ENCODE measurements around the gene FBXO31. TPM values are rescaled to one million over a fixed set of nuclear protein-coding genes. Genes with fewer than 3 reads are reported as not detected.

The FBXO31 gene
- total and polyA plus RNA-seq, 2 of the 8 experiments (the other 6 are each of a cell fraction or from before 2014, with no cell fraction given) = 8.3 to 21.6 TPM

- Histone ChIP-seq H3K4me3 (ENCODE audit: extremely low read depth in 1 of 4, insufficient read depth in 2 of 4, low read depth in 3 of 4, low read length in 4 of 4) (no peak overlapping the region), H4K91ac (replicated peaks; ENCODE audit: insufficient read length, low read length) (no peak overlapping the region), H3K9ac (replicated peaks in 1 of 4; ENCODE audit: extremely low read depth in 1 of 4, low read depth in 3 of 4, low read length in 3 of 4) (no peak overlapping the region), H3K56ac (replicated peaks; ENCODE audit: insufficient read length, low read depth, low read length) (no peak overlapping the region), H3K4me1 (replicated peaks in 1 of 4; ENCODE audit: control insufficient read depth in 3 of 4, insufficient read depth in 4 of 4, low read length in 3 of 4) (no peaks in the 10 kb centered on the region; a peak in 2 of 7 replicates), H4K8ac (ENCODE audit: extremely low read depth, insufficient read depth, low read length) (no peak overlapping the region), H2BK120ac (replicated peaks; ENCODE audit: low read depth, low read length) (no peak overlapping the region), H3K36me3 (ENCODE audit: control insufficient read depth in 2 of 4, insufficient read depth in 4 of 4, low read length in 3 of 4) (no peaks in the 10 kb centered on the region), H4K20me1 (replicated peaks in 1 of 2; ENCODE audit: control insufficient read depth in 1 of 2, insufficient read depth in 2 of 2, low read length in 2 of 2) (no peaks in the 10 kb centered on the region), H3K14ac (ENCODE audit: insufficient read length) (no peak overlapping the region), H3K23me2 (ENCODE audit: low read depth, low read length) (no peaks in the 10 kb centered on the region; the same call in 1 of the 2 replicates), H3K9me3 (ENCODE audit: insufficient read depth in 2 of 2, low read depth in 1 of 2, low read length in 1 of 2) (no peaks in the 10 kb centered on the region), H3K23ac (ENCODE audit: insufficient read length) (no peak overlapping the region), H3K27me3 (replicated peaks in 1 of 4; ENCODE audit: control insufficient read depth in 3 of 4, extremely low read depth in 1 of 4, insufficient read depth in 3 of 4, low read length in 3 of 4) (no peaks in the 10 kb centered on the region; a peak in 1 of 7 replicates), H2BK5ac (ENCODE audit: low read depth, low read length) (no peak overlapping the region), H4K5ac (ENCODE audit: insufficient read length, low read depth, low read length) (no peak overlapping the region), H3K79me1 (ENCODE audit: low read depth, low read length) (no peaks in the 10 kb centered on the region), H3K18ac (ENCODE audit: extremely low read depth, low read length) (no peak overlapping the region), H3K27ac (ENCODE audit: low read depth, low read length) (no peak overlapping the region), H2BK15ac (ENCODE audit: low read length) (no peak overlapping the region), H3K4ac (replicated peaks; ENCODE audit: insufficient read length, low read depth, low read length) (no peak overlapping the region), H2BK20ac (ENCODE audit: low read length) (no peak overlapping the region), H3K4me2 (ENCODE audit: insufficient read depth in 1 of 2, low read depth in 2 of 2, low read length in 2 of 2) (no peak overlapping the region), H2AFZ (ENCODE audit: low read length) (no peak overlapping the region), H2AK5ac (ENCODE audit: low read depth, low read length) (no peak overlapping the region), H2BK12ac (ENCODE audit: low read depth, low read length) (no peak overlapping the region), H3K79me2 (ENCODE audit: control insufficient read depth in 1 of 2, insufficient read depth in 2 of 2, low read length in 2 of 2) (no peaks in the 10 kb centered on the region)
- CTCF ChIA-PET (ENCODE audit: partially characterized antibody) = interaction anchor here (0.7 to 2.1 kb wide), 10 partner anchors 9 to 298 kb away, joined by 3 to 9 read pairs (median 4); partner anchors contain the start of gene C16orf95
- DNase-seq (ENCODE audit: low read depth in 1 of 2, low spot score in 2 of 2) = no peak
- no peak for FAIRE-seq
- WGBS, 2 experiments (ENCODE audit: extremely low coverage in 1 of 2, insufficient coverage in 1 of 2, insufficient read length in 1 of 2, insufficient replicate concordance in 2 of 2, low coverage in 1 of 2, low lambda C conversion rate in 2 of 2, missing lambda C conversion rate in 1 of 2) = 81% methylated on average over 2 of the region's 2 CpGs; no CpG with 5 or more reads in 1 of the 2 experiments
- POLR2A ChIA-PET (ENCODE audit: partially characterized antibody) = no interaction called here
- TF ChIP-seq SP4 (IDR thresholded peaks at IDR 0.05; ENCODE audit: low read length) (no peak), ATF3 (IDR thresholded peaks at IDR 0.05; ENCODE audit: insufficient read depth, low read depth, low read length) (no peak), BRCA1 (IDR thresholded peaks at IDR 0.05; ENCODE audit: low read depth, low read length) (no peak), KDM5A (IDR thresholded peaks at IDR 0.05; ENCODE audit: low read length) (no peak), MAFK (IDR thresholded peaks at IDR 0.05; ENCODE audit: low read depth, low read length) (no peak), CREB1 (IDR thresholded peaks at IDR 0.05) (no peak), ATF2 (IDR thresholded peaks at IDR 0.05; ENCODE audit: low read length) (no peak), JUND (IDR thresholded peaks at IDR 0.05; ENCODE audit: low read length) (no peak), HDAC2 (IDR thresholded peaks at IDR 0.05; ENCODE audit: borderline replicate concordance in 1 of 2, low read depth in 2 of 2, low read length in 2 of 2) (no peak), MAX (IDR thresholded peaks at IDR 0.05) (no peak), TCF12 (IDR thresholded peaks at IDR 0.05; ENCODE audit: low read depth, low read length) (no peak), SP1 (IDR thresholded peaks at IDR 0.05; ENCODE audit: low read depth, low read length) (no peak), RFX5 (IDR thresholded peaks at IDR 0.05; ENCODE audit: borderline replicate concordance, low read depth, low read length) (no peak)
Measured at GRCh38 chr16:87284183-87284582, 99.4 kb downstream of the FBXO31 start.

All from H1 (cell line).